Epithelial cell of esophagus (primary cell): ENCODE results near the gene OCRL.
A peak's percentile ranks its signal among the peaks of the same experiment; 100 is the strongest.

Source experiments
- DNase-seq: peaks from one replicate; pipeline ENCODE4 v3.0.0; 2010; ENCODE audit warnings: low read depth
- H3K4me3 ChIP-seq: 2 replicates; pipeline ENCODE4 v1.5.1; 2011; ENCODE audit warnings: mild to moderate bottlenecking, low read length, control low read depth
- CTCF ChIP-seq: IDR thresholded peaks from 2 replicates; pipeline ENCODE4 v1.5.1; 2011; ENCODE audit warnings: low read depth, mild to moderate bottlenecking, low read length, control low read depth, inconsistent platforms; ENCODE audit not compliant: insufficient read depth; ENCODE audit errors: missing control alignments

Gene OCRL

DNA sequence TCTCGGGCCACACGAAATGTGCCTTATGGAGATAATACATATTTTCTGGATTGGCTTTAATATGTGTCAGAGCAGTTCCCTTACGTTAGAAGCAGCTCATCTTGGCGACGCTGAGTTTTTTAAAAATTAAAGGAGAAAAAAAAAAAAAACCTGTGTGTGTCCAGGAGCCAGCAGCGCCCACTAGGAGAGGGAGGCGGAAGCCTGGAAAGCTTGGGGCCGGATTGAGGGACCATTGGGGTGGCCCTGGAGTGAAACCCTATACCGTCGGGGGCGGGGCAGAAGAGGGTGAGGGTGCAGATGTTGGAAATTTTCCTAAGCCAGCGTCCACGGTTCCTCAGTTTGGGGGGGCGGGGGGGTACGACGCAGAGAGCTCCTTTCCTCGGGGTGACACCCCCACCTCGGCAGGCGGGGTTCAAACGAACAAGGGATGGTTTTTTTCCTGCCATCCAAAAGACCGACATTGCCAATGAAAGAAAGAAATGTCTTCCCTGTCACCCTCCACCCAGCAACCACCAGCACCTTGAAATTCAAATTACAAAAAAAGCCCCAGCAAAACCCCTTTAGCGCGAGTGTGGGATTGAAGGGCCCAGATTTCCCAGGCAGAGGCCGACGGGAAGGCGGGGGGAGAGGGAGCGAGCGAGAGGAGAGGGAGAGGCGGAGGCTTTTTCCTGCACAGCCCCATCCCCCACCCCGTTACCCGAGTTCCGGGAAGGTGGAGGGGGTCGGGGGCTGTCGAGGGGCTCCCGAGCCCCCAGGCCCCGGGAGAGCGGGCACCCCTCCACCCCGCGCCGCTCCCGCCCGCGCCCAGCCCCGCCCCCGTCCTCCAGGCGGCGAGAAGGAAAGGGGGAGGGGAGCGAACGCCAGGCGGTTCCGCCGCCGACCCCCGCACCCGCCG, 17.6 kb upstream of the OCRL start:
- DNase-seq = peak; percentile 47
- peak; percentile 8 for TF ChIP-seq CTCF
- peak overlapping the region; percentile 51 for H3K4me3 ChIP-seq

DNA sequence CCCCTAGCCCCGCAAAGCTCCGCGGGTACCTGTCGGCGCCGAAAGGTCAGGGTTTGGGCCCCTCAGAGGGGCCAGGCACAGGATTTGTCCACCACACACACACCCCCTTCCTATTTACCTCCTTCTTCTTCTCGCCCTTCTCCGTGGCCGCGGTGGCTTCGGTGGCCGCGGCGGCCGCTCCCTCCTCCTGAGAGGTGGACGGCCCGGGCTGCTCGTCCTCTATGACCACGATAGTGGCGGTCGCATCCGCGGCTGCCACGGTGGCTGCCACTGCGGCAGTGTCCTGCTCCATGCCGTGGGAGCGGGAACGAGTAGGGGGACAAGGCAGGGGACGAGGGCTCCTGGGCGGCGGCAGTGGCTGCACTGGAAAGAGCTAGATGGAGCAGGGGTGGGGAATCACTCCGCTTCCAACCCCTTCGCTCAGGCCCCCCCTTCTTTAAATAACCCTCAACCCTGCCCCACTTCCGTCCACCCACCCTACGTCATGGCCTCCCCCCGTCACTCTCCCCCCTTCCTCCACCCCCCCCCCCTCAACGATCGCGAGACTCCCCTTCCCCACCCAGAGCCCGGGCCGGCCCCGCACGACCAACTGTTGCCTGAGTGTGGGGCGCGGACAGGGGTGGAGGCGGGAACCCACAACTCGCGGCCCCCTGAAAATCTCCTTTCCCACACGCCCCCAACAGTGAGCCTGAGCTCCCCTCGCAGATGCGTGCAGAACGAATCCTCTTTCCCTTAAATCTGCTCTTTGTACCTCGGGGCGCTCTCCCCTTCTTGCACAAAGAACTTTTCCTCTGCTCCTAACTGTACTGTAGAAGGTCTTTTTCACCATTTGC, 16.8 kb upstream of the OCRL start, which contains the start of gene SMARCA1:
Gene SMARCA1, minus strand, starts transcription at position 412 of the 833 bp plus-strand sequence. Its CDS starts 120 bp downstream, at position 292.
- no peak for TF ChIP-seq CTCF
- peak within 1 kb of the TSS; percentile 51 for H3K4me3 ChIP-seq
- peak; percentile 5 for DNase-seq

- H3K4me3 ChIP-seq = no peak overlapping the region
- TF ChIP-seq CTCF = no peak
- no peak for DNase-seq
These were observed 15.7 kb upstream of the OCRL start for GRCh38 chrX:129524250-129524850.

- no peak for TF ChIP-seq CTCF
- DNase-seq = no peak
- H3K4me3 ChIP-seq = no peak overlapping the region
These were observed 14.9 kb upstream of the OCRL start for GRCh38 chrX:129525162-129525561.

- H3K4me3 ChIP-seq = no peak overlapping the region
- TF ChIP-seq CTCF = no peak
- DNase-seq = no peak
These were observed 14.2 kb upstream of the OCRL start for GRCh38 chrX:129525896-129526295.

DNA sequence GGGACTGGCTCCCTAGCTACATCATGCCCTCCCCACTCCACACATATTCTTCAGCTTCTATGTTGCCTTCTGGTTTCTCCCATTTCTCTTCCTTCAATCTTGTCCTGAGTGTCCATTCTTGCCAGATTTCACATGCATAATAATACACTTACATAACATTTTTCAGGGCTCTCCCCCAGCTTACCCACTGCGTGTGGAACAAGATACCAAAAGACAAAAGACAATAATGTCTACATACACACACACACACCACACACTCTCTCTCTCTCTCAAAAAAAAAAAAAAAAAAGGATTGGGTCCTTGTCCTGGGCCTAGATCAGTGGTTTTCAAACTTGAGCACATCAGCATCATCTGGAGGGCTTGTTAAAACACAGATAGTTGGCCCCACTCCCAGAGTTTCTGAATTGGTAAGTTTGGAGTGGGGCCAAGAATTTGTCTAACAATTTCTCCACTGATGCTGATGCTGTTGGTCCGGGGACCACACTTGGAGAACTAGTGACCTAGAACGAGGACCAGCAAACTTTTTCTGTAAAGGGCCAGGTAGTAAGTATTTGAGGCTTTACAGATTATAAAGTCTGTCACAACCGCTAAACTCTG, 10.3 kb upstream of the OCRL start:
- peak; percentile 57 for DNase-seq
- TF ChIP-seq CTCF = no peak
- no peak overlapping the region for H3K4me3 ChIP-seq
